Tibial nerve (tissue), 4 donors: ENCODE measurements around the gene SERTM2.

Experiments
- CTCF ChIP-seq, 5 experiments: fragments of 200-600 bp in 3 of 5; fragments of 450-650 bp in 2 of 5; sonication (generic) in 3 of 5; IDR thresholded peaks; one replicate each; pipeline ENCODE4 v1.5.1; 2016 to 2019; ENCODE audit warnings: antibody characterized with exemption in 5 of 5, mild to moderate bottlenecking in 3 of 5, moderate library complexity in 2 of 5
- EP300 ChIP-seq, 2 donors: sonication (generic); formaldehyde crosslinking; IDR thresholded peaks; one replicate each; pipeline ENCODE4 v1.6.1; 2017; ENCODE audit warnings: antibody characterized with exemption in 2 of 2, mild to moderate bottlenecking in 1 of 2
- POLR2A ChIP-seq, 2 donors: fragments of 450-650 bp; IDR thresholded peaks; one replicate each; pipeline ENCODE4 v1.6.1; 2017; ENCODE audit warnings: antibody characterized with exemption in 2 of 2, mild to moderate bottlenecking in 2 of 2, moderate library complexity in 2 of 2

DNA sequence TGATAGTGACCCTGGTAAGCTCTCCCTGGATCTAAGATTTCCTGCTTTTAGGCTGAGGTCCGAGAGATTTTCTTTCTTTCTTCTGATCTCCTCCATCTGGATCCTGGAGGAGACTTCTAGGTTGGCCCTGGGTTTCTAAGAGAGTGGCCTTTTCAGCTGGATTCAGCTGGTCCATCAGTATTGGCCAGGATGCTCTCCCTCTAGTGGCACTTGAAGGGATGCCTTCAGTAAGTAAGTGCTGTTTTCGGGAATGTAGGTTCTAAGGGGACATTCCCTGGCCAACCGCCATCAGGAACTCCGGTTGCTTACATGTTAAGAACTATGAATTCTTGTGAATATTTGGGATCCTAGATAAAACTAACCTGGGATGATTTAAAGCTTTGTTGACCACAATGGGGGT, 56.9 kb downstream of the SERTM2 start:
- TF ChIP-seq CTCF (IDR thresholded peaks at IDR 0.05) = peak in 1 of 5 experiments; percentile 24
- TF ChIP-seq POLR2A (IDR thresholded peaks at IDR 0.05) = no peak
- TF ChIP-seq EP300 (IDR thresholded peaks at IDR 0.05) = no peak
